K562 (cell line): ENCODE measurements around the gene CZIB. TPM values are rescaled to one million over a fixed set of nuclear protein-coding genes. Genes with fewer than 3 reads are reported as not detected.
A peak's percentile ranks its signal among the peaks of the same experiment; 100 is the strongest.

Experiments
- AFF1 ChIP-seq, 2 experiments: fragments of 450-650 bp; IDR thresholded peaks; 2 replicates each; pipeline ENCODE4 v1.6.1; 2018; ENCODE audit warnings: mild to moderate bottlenecking in 2 of 2, low read depth in 1 of 2; ENCODE audit not compliant: partially characterized antibody in 2 of 2
- BRD4 ChIP-seq: fragments of 200-600 bp; sonication (generic); IDR thresholded peaks from 2 replicates; pipeline ENCODE4 v1.6.1; 2017; ENCODE audit warnings: inconsistent platforms
- CC2D1A ChIP-seq: fragments of 450-650 bp; IDR thresholded peaks from 2 replicates; pipeline ENCODE4 v1.6.1; 2017; ENCODE audit warnings: mild to moderate bottlenecking
- CHAMP1 ChIP-seq: fragments of 450-650 bp; IDR thresholded peaks from 2 replicates; pipeline ENCODE4 v1.6.1; 2016; ENCODE audit warnings: mild to moderate bottlenecking
- CLOCK ChIP-seq: fragments of 250-450 bp; sonication (Bioruptor Pico); IDR thresholded peaks from 2 replicates; pipeline ENCODE4 v1.4.0; 2020; ENCODE audit warnings: mild to moderate bottlenecking, moderate library complexity, borderline replicate concordance
- CREM ChIP-seq: IDR thresholded peaks from 2 replicates; pipeline ENCODE4 v1.6.1; 2014; ENCODE audit warnings: antibody characterized with exemption, low read depth
- RCOR1 ChIP-seq, 2 experiments: IDR thresholded peaks; 2 replicates each; pipeline ENCODE4 v1.6.1; 2012; ENCODE audit warnings: low read depth in 2 of 2, low read length in 2 of 2, borderline replicate concordance in 1 of 2, improper control_type of control experiment in 1 of 2
- SREBF2 ChIP-seq: sonication (generic); formaldehyde crosslinking; IDR thresholded peaks from 2 replicates; pipeline ENCODE4 v1.4.0; 2020; ENCODE audit warnings: mild to moderate bottlenecking, missing genetic modification reagents
- ZNF699 ChIP-seq: fragments of 250-450 bp; sonication (Bioruptor Pico); IDR thresholded peaks from 2 replicates; pipeline ENCODE4 v1.8.0; 2021; ENCODE audit warnings: mild to moderate bottlenecking, moderate library complexity; ENCODE audit not compliant: insufficient replicate concordance
- ZNF766 ChIP-seq: fragments of 200-800 bp; sonication (Bioruptor generic); conservative IDR thresholded peaks from 2 replicates; pipeline ENCODE4 v1.6.1; 2016; ENCODE audit warnings: missing genetic modification characterization, missing compliant biosample characterization
- polyA plus RNA-seq, 8 experiments: library from polyadenylated mRNA; depleted of rRNA in 4 of 8; stranded (reverse) in 5 of 8; unstranded in 3 of 8; fragments of >200 nt; fragmentation: Nextera tagmentation in 2 of 8; fragmentation: Illumina TruSeq in 1 of 8; extraction: Ambion mirVana in 2 of 8; extraction: Trizol in 1 of 8; gene quantifications; 2 replicates each; pipeline versions ENCODE4 v1.2.1 to v1.2.3, GENCODE V29; 2011 to 2014; ENCODE audit warnings: inconsistent platforms in 1 of 8, missing spikeins in 1 of 8
- total RNA-seq, 7 experiments: library from RNA; depleted of rRNA in 6 of 7; stranded (reverse); fragments of >200 nt in 6 of 7; fragmentation: Illumina TruSeq in 2 of 7; extraction: Trizol in 2 of 7; gene quantifications; 2 replicates each; pipeline versions ENCODE4 v1.2.1 to v1.2.3, GENCODE V29; 2011 to 2021; ENCODE audit warnings: low replicate concordance in 1 of 7
- TF ChIP-seq, protein P1 (sequence below), 2 experiments: fragments of 150-350 bp in 1 of 2; IDR thresholded peaks; 2 replicates each; pipeline ENCODE4 v1.6.1; 2012 to 2016; ENCODE audit warnings: low read depth in 2 of 2, low read length in 2 of 2, mild to moderate bottlenecking in 1 of 2, moderate library complexity in 1 of 2

Gene CZIB
- total and polyA plus RNA-seq, 9 of the 15 experiments (the other 6 are each of a cell fraction or from before 2014, with no cell fraction given): 52.6 to 111 (median 80.0) TPM

GRCh38 chr1:53196485-53197290 lies 23.7 kb downstream of the CZIB start, which contains the start of gene CPT2 (continued):
- TF ChIP-seq, protein P1, sequence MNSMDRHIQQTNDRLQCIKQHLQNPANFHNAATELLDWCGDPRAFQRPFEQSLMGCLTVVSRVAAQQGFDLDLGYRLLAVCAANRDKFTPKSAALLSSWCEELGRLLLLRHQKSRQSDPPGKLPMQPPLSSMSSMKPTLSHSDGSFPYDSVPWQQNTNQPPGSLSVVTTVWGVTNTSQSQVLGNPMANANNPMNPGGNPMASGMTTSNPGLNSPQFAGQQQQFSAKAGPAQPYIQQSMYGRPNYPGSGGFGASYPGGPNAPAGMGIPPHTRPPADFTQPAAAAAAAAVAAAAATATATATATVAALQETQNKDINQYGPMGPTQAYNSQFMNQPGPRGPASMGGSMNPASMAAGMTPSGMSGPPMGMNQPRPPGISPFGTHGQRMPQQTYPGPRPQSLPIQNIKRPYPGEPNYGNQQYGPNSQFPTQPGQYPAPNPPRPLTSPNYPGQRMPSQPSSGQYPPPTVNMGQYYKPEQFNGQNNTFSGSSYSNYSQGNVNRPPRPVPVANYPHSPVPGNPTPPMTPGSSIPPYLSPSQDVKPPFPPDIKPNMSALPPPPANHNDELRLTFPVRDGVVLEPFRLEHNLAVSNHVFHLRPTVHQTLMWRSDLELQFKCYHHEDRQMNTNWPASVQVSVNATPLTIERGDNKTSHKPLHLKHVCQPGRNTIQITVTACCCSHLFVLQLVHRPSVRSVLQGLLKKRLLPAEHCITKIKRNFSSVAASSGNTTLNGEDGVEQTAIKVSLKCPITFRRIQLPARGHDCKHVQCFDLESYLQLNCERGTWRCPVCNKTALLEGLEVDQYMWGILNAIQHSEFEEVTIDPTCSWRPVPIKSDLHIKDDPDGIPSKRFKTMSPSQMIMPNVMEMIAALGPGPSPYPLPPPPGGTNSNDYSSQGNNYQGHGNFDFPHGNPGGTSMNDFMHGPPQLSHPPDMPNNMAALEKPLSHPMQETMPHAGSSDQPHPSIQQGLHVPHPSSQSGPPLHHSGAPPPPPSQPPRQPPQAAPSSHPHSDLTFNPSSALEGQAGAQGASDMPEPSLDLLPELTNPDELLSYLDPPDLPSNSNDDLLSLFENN (IDR thresholded peaks at IDR 0.05; ENCODE audit: low read depth in 2 of 2, low read length in 2 of 2): peak in 1 of 2 experiments; percentile 28; a peak in 1 of 4 replicates
- TF ChIP-seq SREBF2 (CRISPR knock-in tag) (no peak), AFF1 (IDR thresholded peaks at IDR 0.05; ENCODE audit: low read depth in 1 of 2, partially characterized antibody in 2 of 2) (no peak), CLOCK (CRISPR knock-in tag) (no peak), CC2D1A (no peak), ZNF766 (CRISPR knock-in tag) (peak; percentile 0; the same call in 1 of the 2 replicates), ZNF699 (CRISPR knock-in tag) (no peak), CHAMP1 (no peak), RCOR1 (IDR thresholded peaks at IDR 0.05; ENCODE audit: borderline replicate concordance in 1 of 2, low read depth in 2 of 2, low read length in 2 of 2) (peak in 1 of 2 experiments; percentile 28; a peak in 1 of 4 replicates), BRD4 (no peak), CREM (peak; percentile 42; the same call in 1 of the 2 replicates)
